GM23338 (cell line): ENCODE results near the gene AP1G1. TPM values are rescaled to one million over a fixed set of nuclear protein-coding genes. Genes with fewer than 3 reads are reported as not detected.

Experiments
- ATAC-seq: fragments of 200-7000 bp; cut with Tn5 transposase; 3 replicates; pipeline ENCODE4 v1.9.1; 2020
- DNase-seq: peaks from one replicate; pipeline ENCODE4 v3.0.0-alpha.2; 2015; ENCODE audit warnings: low spot score
- H2AFZ ChIP-seq: fragments of 200-600 bp; sonication (generic); 2 replicates; pipeline ENCODE4 v1.8.0; 2016; ENCODE audit warnings: antibody characterized with exemption, mild to moderate bottlenecking, moderate library complexity
- H3F3A ChIP-seq: fragments of 200-600 bp; sonication (generic); replicated peaks from 2 replicates; pipeline ENCODE4 v1.8.0; 2017; ENCODE audit warnings: antibody characterized with exemption, mixed run types, low read depth
- H3K27ac ChIP-seq: fragments of 200-600 bp; sonication (generic); 2 replicates; pipeline ENCODE4 v1.6.1; 2016; ENCODE audit warnings: low read depth
- H3K27me3 ChIP-seq: fragments of 200-600 bp; sonication (generic); 2 replicates; pipeline ENCODE4 v1.8.0; 2016; ENCODE audit warnings: mild to moderate bottlenecking, mixed run types, moderate library complexity; ENCODE audit not compliant: insufficient read depth
- H3K36me3 ChIP-seq: fragments of 200-600 bp; sonication (generic); 2 replicates; pipeline ENCODE4 v1.8.0; 2016; ENCODE audit warnings: mild to moderate bottlenecking; ENCODE audit not compliant: insufficient read depth
- H3K4me1 ChIP-seq: fragments of 200-600 bp; sonication (generic); 2 replicates; pipeline ENCODE4 v1.8.0; 2016; ENCODE audit warnings: mild to moderate bottlenecking, moderate library complexity; ENCODE audit not compliant: insufficient read depth
- H3K4me2 ChIP-seq: fragments of 200-600 bp; sonication (generic); 2 replicates; pipeline ENCODE4 v1.7.1; 2017; ENCODE audit warnings: mixed run types
- H3K4me3 ChIP-seq: fragments of 200-600 bp; sonication (generic); 2 replicates; pipeline ENCODE4 v1.6.1; 2016; ENCODE audit warnings: mixed run types
- H3K79me2 ChIP-seq: fragments of 200-600 bp; sonication (generic); replicated peaks from 2 replicates; pipeline ENCODE4 v1.8.0; 2017; ENCODE audit warnings: mild to moderate bottlenecking; ENCODE audit not compliant: insufficient read depth
- H3K9me2 ChIP-seq: fragments of 200-600 bp; sonication (generic); 2 replicates; pipeline ENCODE4 v1.8.0; 2017; ENCODE audit not compliant: insufficient read depth
- H4K20me1 ChIP-seq: fragments of 200-600 bp; sonication (generic); replicated peaks from 2 replicates; pipeline ENCODE4 v1.8.0; 2017; ENCODE audit warnings: mild to moderate bottlenecking; ENCODE audit not compliant: insufficient read depth
- H3K27ac Mint-ChIP-seq: 2 replicates; pipeline ENCODE4 v1.8.0; 2020; ENCODE audit warnings: inconsistent platforms, mild to moderate bottlenecking, moderate library complexity, mixed read lengths
- H3K27me3 Mint-ChIP-seq: 3 replicates; pipeline ENCODE4 v1.8.0; 2022; ENCODE audit warnings: low read depth, mild to moderate bottlenecking, moderate library complexity, mixed read lengths, inconsistent platforms; ENCODE audit not compliant: insufficient read depth, poor library complexity
- H3K36me3 Mint-ChIP-seq: 3 replicates; pipeline ENCODE4 v1.8.0; 2021; ENCODE audit warnings: low read depth, mild to moderate bottlenecking, inconsistent platforms, moderate library complexity, mixed read lengths
- H3K4me1 Mint-ChIP-seq: 3 replicates; pipeline ENCODE4 v1.8.0; 2020; ENCODE audit warnings: mild to moderate bottlenecking, inconsistent platforms, mixed read lengths
- H3K4me3 Mint-ChIP-seq: 3 replicates; pipeline ENCODE4 v1.8.0; 2021; ENCODE audit warnings: moderate library complexity, mild to moderate bottlenecking, inconsistent platforms, mixed read lengths
- H3K9me3 Mint-ChIP-seq: 3 replicates; pipeline ENCODE4 v1.8.0; 2020; ENCODE audit warnings: moderate library complexity, mild to moderate bottlenecking, inconsistent platforms, mixed read lengths
- EZH2 ChIP-seq: fragments of 200-600 bp; sonication (generic); IDR thresholded peaks from one replicate; pipeline ENCODE4 v1.8.0; 2017; ENCODE audit warnings: antibody characterized with exemption, mild to moderate bottlenecking, low read depth; ENCODE audit not compliant: unreplicated experiment
- EZH2phosphoT487 ChIP-seq: fragments of 200-600 bp; sonication (generic); IDR thresholded peaks from one replicate; pipeline ENCODE4 v1.8.1; 2018; ENCODE audit warnings: antibody characterized with exemption; ENCODE audit not compliant: unreplicated experiment
- POLR2AphosphoS5 ChIP-seq: IDR thresholded peaks from 2 replicates; pipeline ENCODE4 v1.6.1; 2016; ENCODE audit warnings: antibody characterized with exemption, low read depth
- STAT1 ChIP-seq: IDR thresholded peaks from one replicate; pipeline ENCODE4 v1.6.1; 2016; ENCODE audit warnings: antibody characterized with exemption; ENCODE audit not compliant: unreplicated experiment
- ZNF114 ChIP-seq: fragments of 250-450 bp; sonication (Bioruptor Pico); IDR thresholded peaks from 2 replicates; pipeline ENCODE4 v1.5.0; 2020; ENCODE audit warnings: mild to moderate bottlenecking, moderate library complexity
- polyA plus RNA-seq: library from polyadenylated mRNA; unstranded; fragments of >200 nt; fragmentation: Nextera tagmentation; extraction: Ambion mirVana; gene quantifications from 2 replicates; pipeline ENCODE4 v1.2.1, GENCODE V29; 2016
- total RNA-seq: library from RNA; depleted of rRNA; stranded (reverse); fragments of >200 nt; shearing (Covaris generic); gene quantifications from 2 replicates; pipeline ENCODE4 v1.2.3, GENCODE V29; 2014
- TF ChIP-seq, protein P1 (sequence below): IDR thresholded peaks from one replicate; pipeline ENCODE4 v1.6.1; 2018; ENCODE audit warnings: antibody characterized with exemption; ENCODE audit not compliant: unreplicated experiment
- TF ChIP-seq, protein P2 (sequence below): IDR thresholded peaks from 2 replicates; pipeline ENCODE4 v1.6.1; 2016; ENCODE audit warnings: antibody characterized with exemption
- TF ChIP-seq, protein P3 (sequence below), 2 experiments: fragments of 200-600 bp in 1 of 2; sonication (generic) in 1 of 2; conservative IDR thresholded peaks; 2 replicates each; pipeline versions ENCODE4 v1.5.1 to v1.6.1; 2016 to 2017; ENCODE audit warnings: antibody characterized with exemption in 2 of 2, low read depth in 2 of 2, mild to moderate bottlenecking in 2 of 2, moderate library complexity in 1 of 2

AP1G1 gene
- total and polyA plus RNA-seq, 2 experiments from 2014 or later, result 16.3 to 73.3 TPM

DNA sequence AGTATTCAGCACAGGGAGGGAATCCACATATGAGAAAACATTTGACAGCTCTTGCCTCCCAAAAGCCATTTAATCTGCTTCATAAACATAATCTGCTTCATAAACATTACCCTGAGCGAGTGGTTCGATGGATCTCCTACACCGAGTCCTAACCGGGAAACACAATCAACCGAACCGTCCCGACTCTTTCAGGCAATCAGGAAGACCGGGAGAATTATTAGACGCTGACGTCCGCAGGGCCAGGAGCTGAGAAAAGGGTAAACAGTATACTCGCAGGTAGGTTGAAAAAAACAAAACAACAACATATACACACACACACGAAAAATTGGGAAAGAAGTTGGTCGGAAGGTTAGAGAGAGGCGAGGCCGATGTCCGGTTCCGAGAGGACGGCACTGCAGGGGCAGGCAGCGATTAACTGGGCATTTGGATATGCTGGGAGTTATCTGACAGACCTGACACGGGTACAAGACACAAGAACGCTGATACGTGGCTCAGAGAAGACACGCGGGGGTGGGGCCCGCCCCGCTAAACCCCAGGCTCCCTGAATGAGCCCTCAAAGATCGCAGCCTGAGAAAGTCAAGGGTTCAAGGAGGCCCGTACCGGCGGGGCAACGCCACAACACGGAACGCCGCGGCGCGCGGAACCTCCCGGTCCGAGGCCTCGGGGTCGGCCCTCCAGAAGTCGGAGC lies 585 bp downstream of the AP1G1 start (continued):
- TF ChIP-seq, protein P1, sequence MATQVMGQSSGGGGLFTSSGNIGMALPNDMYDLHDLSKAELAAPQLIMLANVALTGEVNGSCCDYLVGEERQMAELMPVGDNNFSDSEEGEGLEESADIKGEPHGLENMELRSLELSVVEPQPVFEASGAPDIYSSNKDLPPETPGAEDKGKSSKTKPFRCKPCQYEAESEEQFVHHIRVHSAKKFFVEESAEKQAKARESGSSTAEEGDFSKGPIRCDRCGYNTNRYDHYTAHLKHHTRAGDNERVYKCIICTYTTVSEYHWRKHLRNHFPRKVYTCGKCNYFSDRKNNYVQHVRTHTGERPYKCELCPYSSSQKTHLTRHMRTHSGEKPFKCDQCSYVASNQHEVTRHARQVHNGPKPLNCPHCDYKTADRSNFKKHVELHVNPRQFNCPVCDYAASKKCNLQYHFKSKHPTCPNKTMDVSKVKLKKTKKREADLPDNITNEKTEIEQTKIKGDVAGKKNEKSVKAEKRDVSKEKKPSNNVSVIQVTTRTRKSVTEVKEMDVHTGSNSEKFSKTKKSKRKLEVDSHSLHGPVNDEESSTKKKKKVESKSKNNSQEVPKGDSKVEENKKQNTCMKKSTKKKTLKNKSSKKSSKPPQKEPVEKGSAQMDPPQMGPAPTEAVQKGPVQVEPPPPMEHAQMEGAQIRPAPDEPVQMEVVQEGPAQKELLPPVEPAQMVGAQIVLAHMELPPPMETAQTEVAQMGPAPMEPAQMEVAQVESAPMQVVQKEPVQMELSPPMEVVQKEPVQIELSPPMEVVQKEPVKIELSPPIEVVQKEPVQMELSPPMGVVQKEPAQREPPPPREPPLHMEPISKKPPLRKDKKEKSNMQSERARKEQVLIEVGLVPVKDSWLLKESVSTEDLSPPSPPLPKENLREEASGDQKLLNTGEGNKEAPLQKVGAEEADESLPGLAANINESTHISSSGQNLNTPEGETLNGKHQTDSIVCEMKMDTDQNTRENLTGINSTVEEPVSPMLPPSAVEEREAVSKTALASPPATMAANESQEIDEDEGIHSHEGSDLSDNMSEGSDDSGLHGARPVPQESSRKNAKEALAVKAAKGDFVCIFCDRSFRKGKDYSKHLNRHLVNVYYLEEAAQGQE, result no peak

DNA sequence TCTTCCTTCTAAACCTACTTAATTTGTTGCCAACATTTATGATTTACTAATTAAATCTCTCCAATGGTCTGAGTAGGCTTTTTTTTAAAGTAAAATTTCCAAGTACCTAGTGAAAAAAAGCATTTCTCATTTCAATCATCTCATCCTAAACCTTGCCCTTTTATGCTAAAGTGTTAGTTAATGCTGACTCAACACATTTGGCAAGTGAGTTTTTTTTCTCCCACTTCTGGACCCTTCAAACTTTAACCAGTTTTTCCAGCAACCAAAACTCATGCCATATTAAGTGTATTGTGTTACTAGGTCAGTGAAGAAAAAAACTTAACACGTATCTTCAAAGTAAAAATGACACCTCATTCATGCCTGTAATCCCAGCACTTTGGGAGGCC lies 5.3 kb downstream of the AP1G1 start:
- TF ChIP-seq, protein P2, sequence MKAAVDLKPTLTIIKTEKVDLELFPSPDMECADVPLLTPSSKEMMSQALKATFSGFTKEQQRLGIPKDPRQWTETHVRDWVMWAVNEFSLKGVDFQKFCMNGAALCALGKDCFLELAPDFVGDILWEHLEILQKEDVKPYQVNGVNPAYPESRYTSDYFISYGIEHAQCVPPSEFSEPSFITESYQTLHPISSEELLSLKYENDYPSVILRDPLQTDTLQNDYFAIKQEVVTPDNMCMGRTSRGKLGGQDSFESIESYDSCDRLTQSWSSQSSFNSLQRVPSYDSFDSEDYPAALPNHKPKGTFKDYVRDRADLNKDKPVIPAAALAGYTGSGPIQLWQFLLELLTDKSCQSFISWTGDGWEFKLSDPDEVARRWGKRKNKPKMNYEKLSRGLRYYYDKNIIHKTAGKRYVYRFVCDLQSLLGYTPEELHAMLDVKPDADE, result no peak
- no peak for TF ChIP-seq EZH2phosphoT487
- Mint-ChIP-seq H3K4me3 (no peak overlapping the region), H3K4me1 (peaks cover 5% of the 10 kb centered on the region), H3K27me3 (peaks cover 4% of the 10 kb centered on the region), H3K36me3 (peaks cover 19% of the 10 kb centered on the region), H3K9me3 (no peaks in the 10 kb centered on the region), H3K27ac (peak overlapping the region; percentile 18; the same call in 1 of the 2 replicates)
- no peak overlapping the region for H2AFZ ChIP-seq
- H3K4me1 ChIP-seq, result peaks cover 17% of the 10 kb centered on the region
- H3K27ac ChIP-seq, result no peak overlapping the region
- no peaks in the 10 kb centered on the region for H3K27me3 ChIP-seq
- H3K79me2 ChIP-seq, result peaks cover 99% of the 10 kb centered on the region
- H3K9me2 ChIP-seq, result no peaks in the 10 kb centered on the region
- H3K4me2 ChIP-seq, result no peak overlapping the region
- H4K20me1 ChIP-seq, result peaks cover 33% of the 10 kb centered on the region
- H3K4me3 ChIP-seq, result no peak overlapping the region
- H3K36me3 ChIP-seq, result peaks cover 11% of the 10 kb centered on the region
- no peak for DNase-seq
- no peak for ATAC-seq
- H3F3A ChIP-seq, result no peaks in the 10 kb centered on the region

DNA sequence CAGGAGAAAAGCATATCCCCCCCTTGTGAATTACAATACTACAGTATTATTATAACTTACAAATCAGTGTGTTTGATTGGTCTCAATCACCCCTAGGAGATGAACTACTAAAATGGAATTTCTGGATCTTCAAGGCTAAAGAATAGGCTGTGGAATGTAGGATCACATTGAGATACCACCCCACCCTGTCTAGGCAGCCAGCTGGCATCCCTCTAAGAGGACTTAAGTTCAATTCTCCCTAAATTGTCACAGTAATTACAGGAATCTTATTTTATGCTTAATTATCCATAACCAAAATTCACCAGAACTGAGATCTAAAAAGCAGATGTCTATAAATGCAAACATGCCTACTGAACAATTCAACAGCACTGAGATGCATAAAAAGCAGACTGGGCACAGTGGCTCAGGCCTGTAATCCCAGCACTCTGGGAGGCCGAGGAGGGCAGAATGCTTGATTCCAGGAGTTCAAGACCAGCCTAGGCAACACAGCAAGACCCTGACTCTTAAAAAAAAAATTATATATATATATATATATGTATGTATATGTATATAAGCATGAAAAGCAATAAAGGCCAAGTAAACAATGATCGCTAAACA lies 12.0 kb downstream of the AP1G1 start:
- ATAC-seq (no peak), DNase-seq (no peak)
- no peaks in the 10 kb centered on the region for H3K27me3 ChIP-seq
- peaks cover 17% of the 10 kb centered on the region for H3K36me3 Mint-ChIP-seq
- H3K4me3 ChIP-seq, result no peak overlapping the region
- no peaks in the 10 kb centered on the region for H3K27me3 Mint-ChIP-seq
- no peak overlapping the region for H3K27ac Mint-ChIP-seq
- H3K4me1 Mint-ChIP-seq, result no peaks in the 10 kb centered on the region
- no peak overlapping the region for H3K4me2 ChIP-seq
- peaks cover 99% of the 10 kb centered on the region for H3K79me2 ChIP-seq
- no peaks in the 10 kb centered on the region for H3F3A ChIP-seq
- H3K4me3 Mint-ChIP-seq, result no peak overlapping the region
- H3K27ac ChIP-seq, result 0 out of 2 replicates have a peak overlapping the region, but pooled peaks have one; percentile 13
- H3K4me1 ChIP-seq, result no peaks in the 10 kb centered on the region
- H3K9me3 Mint-ChIP-seq, result no peaks in the 10 kb centered on the region
- H3K9me2 ChIP-seq, result no peaks in the 10 kb centered on the region
- no peak overlapping the region for H2AFZ ChIP-seq
- H3K36me3 ChIP-seq, result no peaks in the 10 kb centered on the region
- peaks cover 12% of the 10 kb centered on the region for H4K20me1 ChIP-seq
- TF ChIP-seq EZH2, result no peak
- TF ChIP-seq, protein P1, result no peak
- TF ChIP-seq, protein P3, sequence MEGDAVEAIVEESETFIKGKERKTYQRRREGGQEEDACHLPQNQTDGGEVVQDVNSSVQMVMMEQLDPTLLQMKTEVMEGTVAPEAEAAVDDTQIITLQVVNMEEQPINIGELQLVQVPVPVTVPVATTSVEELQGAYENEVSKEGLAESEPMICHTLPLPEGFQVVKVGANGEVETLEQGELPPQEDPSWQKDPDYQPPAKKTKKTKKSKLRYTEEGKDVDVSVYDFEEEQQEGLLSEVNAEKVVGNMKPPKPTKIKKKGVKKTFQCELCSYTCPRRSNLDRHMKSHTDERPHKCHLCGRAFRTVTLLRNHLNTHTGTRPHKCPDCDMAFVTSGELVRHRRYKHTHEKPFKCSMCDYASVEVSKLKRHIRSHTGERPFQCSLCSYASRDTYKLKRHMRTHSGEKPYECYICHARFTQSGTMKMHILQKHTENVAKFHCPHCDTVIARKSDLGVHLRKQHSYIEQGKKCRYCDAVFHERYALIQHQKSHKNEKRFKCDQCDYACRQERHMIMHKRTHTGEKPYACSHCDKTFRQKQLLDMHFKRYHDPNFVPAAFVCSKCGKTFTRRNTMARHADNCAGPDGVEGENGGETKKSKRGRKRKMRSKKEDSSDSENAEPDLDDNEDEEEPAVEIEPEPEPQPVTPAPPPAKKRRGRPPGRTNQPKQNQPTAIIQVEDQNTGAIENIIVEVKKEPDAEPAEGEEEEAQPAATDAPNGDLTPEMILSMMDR (conservative IDR thresholded peaks at IDR 0.05; ENCODE audit: low read depth in 2 of 2), result no peak
- TF ChIP-seq STAT1, result no peak
- no peak for TF ChIP-seq EZH2phosphoT487
- no peak for TF ChIP-seq POLR2AphosphoS5
- TF ChIP-seq ZNF114 (CRISPR knock-in tag), result no peak
